Measurements from ENCODE around the gene GNB1.
"Not testable (repeated sequence)": the region's sequence is repeated elsewhere in the genome, so short reads cannot be mapped to it uniquely, and the experiment has no call there.

The GNB1 gene

DNA sequence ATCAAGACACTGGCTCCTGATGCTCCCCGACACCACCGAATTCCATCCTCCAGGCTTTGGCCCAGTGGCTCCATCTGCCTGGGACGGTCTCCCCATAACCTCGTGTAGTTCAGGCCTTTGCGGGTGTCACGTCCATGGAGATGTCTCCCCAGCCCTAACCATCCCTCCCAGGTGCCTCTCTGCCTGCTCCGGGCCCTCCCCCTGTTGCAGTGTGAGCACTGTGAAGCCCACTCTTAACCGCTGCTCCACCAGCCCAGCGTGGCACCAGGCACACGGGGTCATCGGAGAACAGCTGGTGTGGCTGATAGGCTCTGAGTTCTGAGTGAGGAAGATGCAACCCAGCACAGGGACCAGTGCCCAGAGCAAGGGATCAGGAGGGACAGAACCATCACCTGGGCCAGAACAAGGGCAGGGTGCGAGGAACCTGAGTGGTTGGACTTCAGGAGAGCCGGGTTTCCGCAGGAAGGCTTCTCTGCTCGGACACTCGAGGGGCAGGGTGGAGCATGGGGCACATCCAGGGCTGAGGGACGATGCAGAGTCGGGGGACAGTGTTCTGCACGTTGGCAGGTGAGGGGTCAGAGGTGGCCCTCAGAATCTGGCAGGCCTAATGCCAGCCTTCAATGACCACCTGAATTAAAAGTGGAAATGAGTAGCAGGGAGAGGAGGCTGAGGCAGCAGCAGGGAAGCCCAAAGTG is 2.6 kb upstream of the GNB1 start:
- H3K4me1 ChIP-seq (ENCODE audit: insufficient read depth, low read length) = peaks cover 22% of the 10 kb centered on the region
- no peak overlapping the region for H3K4me3 ChIP-seq (ENCODE audit: low read length)
- no peak overlapping the region for H3K27ac ChIP-seq (ENCODE audit: low read depth, low read length)
- no peaks in the 10 kb centered on the region for H3K27me3 ChIP-seq (ENCODE audit: insufficient read depth, low read length)
- WGBS = 93% methylated on average over 19 of the region's 19 CpGs
- H3K9ac ChIP-seq (ENCODE audit: low read depth, low read length) = no peak overlapping the region
- no peaks in the 10 kb centered on the region for H3K9me3 ChIP-seq (ENCODE audit: insufficient read depth, low read depth, low read length)
- H3K36me3 ChIP-seq (ENCODE audit: insufficient read depth, low read length) = no peaks in the 10 kb centered on the region

DNA sequence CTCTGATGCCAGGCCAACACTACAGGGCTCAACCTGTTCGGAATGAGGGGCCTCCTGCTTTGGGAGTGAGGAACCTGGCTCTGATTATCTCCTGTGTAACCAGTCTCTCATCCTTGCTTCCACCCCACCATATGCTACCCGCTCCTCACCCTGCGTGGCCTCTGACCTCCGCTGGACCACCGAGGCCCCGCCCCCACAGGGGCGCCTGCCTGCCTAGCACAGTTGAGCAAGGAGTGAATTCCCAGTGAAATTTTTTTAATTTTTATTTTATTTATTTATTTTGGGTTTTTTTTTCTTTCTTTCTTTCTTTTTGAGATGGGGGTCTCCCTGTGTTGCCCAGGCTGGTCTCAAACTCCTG is 1.9 kb upstream of the GNB1 start:
- WGBS = 94% methylated on average over 6 of the region's 7 CpGs
- no peaks in the 10 kb centered on the region for H3K9me3 ChIP-seq (ENCODE audit: insufficient read depth, low read depth, low read length)
- peaks cover 27% of the 10 kb centered on the region for H3K4me1 ChIP-seq (ENCODE audit: insufficient read depth, low read length)
- no peak overlapping the region for H3K4me3 ChIP-seq (ENCODE audit: low read length)
- no peaks in the 10 kb centered on the region for H3K27me3 ChIP-seq (ENCODE audit: insufficient read depth, low read length)
- no peak overlapping the region for H3K9ac ChIP-seq (ENCODE audit: low read depth, low read length)
- no peak overlapping the region for H3K27ac ChIP-seq (ENCODE audit: low read depth, low read length)
- H3K36me3 ChIP-seq (ENCODE audit: insufficient read depth, low read length) = no peaks in the 10 kb centered on the region

DNA sequence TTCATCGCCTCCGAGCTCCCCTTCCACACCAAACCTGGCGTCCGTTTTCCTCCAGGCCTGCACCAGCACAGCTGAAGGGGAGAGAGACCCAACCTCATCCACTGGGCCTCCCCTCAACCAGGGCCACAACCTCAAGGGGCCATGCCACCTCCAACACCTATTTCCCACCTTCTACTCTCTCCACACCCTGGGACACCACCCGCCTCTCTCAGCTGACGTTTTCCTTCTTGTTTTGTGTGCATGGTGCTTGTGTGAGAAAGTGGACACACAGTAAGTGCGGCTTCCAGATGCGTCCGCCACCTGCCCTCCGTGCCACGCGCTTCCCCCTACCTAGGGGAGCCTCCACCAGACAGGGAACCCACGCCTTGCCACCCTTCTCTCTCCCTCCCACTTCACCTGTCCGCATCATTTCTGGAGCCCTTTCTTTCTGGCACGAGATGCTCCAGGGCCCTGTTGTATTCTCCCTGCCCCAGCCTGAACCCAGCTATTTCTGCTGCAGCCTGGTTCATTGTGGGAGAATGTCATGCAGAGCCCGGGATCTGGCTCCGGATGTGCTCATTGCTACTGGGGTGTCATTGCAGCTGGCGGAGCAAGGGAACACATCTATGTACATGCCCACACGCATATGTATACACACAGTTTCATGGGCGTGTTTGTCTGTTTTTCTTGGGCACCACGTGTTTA is 1.3 kb upstream of the GNB1 start:
- H3K9me3 ChIP-seq (ENCODE audit: insufficient read depth, low read depth, low read length) = no peaks in the 10 kb centered on the region
- H3K36me3 ChIP-seq (ENCODE audit: insufficient read depth, low read length) = no peaks in the 10 kb centered on the region
- H3K27ac ChIP-seq (ENCODE audit: low read depth, low read length) = no peak overlapping the region; the same call in 1 of the 2 replicates
- peak overlapping the region; percentile 98 for H3K4me3 ChIP-seq (ENCODE audit: low read length)
- H3K4me1 ChIP-seq (ENCODE audit: insufficient read depth, low read length) = peaks cover 27% of the 10 kb centered on the region
- WGBS = 89% methylated on average over 19 of the region's 21 CpGs
- H3K9ac ChIP-seq (ENCODE audit: low read depth, low read length) = no peak overlapping the region
- no peaks in the 10 kb centered on the region for H3K27me3 ChIP-seq (ENCODE audit: insufficient read depth, low read length)

DNA sequence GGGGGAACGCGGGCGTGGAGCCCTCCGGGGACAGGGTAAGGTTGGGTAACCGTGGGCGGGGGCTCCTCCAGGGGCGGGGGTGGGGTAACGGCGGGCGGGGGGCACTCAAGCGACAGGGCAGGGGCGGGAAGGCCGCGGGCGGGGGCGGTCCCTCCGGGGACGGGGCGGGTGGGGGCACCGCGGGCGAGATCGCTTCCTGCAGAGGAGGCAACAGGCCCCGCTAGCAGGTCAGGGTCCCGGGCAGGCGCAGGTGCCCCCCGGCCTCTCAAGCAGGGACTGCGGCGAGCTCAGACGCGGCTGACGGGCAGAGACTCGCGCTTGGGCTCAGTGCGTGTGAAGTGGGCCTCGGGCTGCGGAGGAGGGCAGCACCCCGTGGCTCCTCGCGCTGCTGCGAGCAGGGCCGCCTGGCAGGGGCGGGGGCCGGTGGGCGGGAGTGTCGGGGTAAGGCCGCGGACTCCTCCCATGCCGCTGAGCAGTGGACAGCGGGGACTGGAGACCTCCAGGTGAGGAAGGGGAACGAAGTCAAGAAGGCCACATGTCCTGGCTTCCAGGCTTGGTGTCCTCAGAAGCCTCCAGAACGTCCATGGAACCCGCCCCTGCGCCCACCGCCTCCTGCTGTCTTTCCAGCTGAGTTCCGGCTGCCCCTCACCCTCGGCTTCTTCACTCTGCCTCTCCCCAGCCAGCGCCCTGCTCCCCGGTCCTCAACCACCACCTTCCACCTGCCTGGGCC is 627 bp upstream of the GNB1 start:
- H3K27ac ChIP-seq (ENCODE audit: low read depth, low read length) = peak overlapping the region; percentile 62; the same call in 1 of the 2 replicates
- no peaks in the 10 kb centered on the region for H3K27me3 ChIP-seq (ENCODE audit: insufficient read depth, low read length)
- peak overlapping the region; percentile 98 for H3K4me3 ChIP-seq (ENCODE audit: low read length)
- peaks cover 27% of the 10 kb centered on the region for H3K4me1 ChIP-seq (ENCODE audit: insufficient read depth, low read length)
- H3K36me3 ChIP-seq (ENCODE audit: insufficient read depth, low read length) = no peaks in the 10 kb centered on the region
- H3K9me3 ChIP-seq (ENCODE audit: insufficient read depth, low read depth, low read length) = no peaks in the 10 kb centered on the region
- peak overlapping the region; percentile 69 for H3K9ac ChIP-seq (ENCODE audit: low read depth, low read length)
- WGBS = 7% methylated on average over 54 of the region's 59 CpGs

DNA sequence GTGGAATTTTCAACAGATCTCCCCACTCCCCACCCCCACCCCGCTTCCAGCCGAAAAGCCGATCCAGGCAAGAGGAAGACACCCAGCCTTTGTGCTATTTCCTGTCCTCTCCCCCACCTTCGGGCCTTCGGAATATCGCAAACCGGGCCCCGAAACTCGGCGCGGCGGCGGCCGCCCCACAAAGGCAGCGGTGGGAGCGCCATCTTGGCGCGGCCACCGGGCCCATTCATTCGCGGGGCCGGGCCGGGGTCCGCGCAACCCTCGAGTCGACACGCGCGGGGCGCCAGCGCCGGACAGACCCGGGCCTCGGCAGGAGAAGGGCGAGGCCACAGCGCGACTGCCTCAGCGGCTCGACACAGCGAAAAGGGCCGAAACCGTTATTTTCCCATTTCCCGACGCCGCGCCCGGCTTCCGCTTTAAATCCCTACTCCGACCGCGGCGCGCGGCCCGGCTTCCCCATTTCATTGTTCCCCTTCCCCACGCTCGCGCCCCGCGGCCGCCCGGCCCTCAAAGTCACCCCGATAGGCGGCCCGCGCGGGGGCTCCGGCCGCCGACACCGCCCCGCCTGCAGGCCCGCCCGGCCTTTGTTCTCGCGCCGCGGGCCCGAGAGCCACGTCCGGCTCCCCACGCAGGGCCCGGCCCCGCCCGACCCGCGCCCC is 911 bp downstream of the GNB1 start:
- Histone ChIP-seq H3K9me3 (ENCODE audit: insufficient read depth, low read depth, low read length) (no peaks in the 10 kb centered on the region), H3K36me3 (ENCODE audit: insufficient read depth, low read length) (no peaks in the 10 kb centered on the region), H3K4me1 (ENCODE audit: insufficient read depth, low read length) (peaks cover 24% of the 10 kb centered on the region), H3K27ac (ENCODE audit: low read depth, low read length) (peak overlapping the region; percentile 91), H3K4me3 (ENCODE audit: low read length) (peak overlapping the region; percentile 98), H3K9ac (ENCODE audit: low read depth, low read length) (peak overlapping the region; percentile 99), H3K27me3 (ENCODE audit: insufficient read depth, low read length) (no peaks in the 10 kb centered on the region)
- under 1% methylated on average over 88 of the region's 88 CpGs for WGBS

DNA sequence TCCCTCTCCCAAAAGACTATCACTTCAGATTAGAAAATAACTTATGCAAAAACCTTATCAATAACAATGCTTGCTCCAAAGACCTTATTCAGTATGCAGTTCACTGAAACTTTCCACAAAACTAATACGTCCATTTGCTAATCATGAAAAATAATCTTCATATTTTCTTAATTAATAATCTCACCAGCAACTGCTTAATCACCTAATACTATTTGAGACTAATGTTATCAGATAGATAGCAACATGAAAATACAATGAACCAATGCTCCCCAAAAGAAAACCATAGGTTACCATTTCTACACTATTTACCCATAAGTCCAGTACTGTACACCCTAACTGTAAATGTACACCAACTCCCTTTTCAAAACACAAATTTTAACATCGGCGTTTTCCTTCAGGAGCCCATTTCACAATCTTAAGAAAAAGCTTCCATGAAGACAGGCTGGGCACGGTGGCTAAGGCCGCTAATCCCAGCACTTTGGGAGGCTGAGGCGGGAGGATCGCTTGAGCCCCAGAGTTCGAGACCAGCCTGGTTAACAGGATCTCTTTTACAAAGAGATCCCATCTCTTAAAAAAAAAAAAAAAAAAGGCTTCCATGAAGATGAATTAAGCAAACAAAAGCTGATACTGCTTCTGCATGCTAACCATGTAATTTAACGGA is 1.7 kb downstream of the GNB1 start:
- H3K9ac ChIP-seq (ENCODE audit: low read depth, low read length) = peak overlapping the region; percentile 99
- H3K27ac ChIP-seq (ENCODE audit: low read depth, low read length) = peak overlapping the region; percentile 91
- H3K27me3 ChIP-seq (ENCODE audit: insufficient read depth, low read length) = no peaks in the 10 kb centered on the region
- H3K36me3 ChIP-seq (ENCODE audit: insufficient read depth, low read length) = peaks cover 3% of the 10 kb centered on the region; the same call in 1 of the 2 replicates
- peaks cover 17% of the 10 kb centered on the region for H3K4me1 ChIP-seq (ENCODE audit: insufficient read depth, low read length)
- 28% methylated on average over 9 of the region's 9 CpGs for WGBS
- peak overlapping the region; percentile 98 for H3K4me3 ChIP-seq (ENCODE audit: low read length)
- no peaks in the 10 kb centered on the region for H3K9me3 ChIP-seq (ENCODE audit: insufficient read depth, low read depth, low read length)

DNA sequence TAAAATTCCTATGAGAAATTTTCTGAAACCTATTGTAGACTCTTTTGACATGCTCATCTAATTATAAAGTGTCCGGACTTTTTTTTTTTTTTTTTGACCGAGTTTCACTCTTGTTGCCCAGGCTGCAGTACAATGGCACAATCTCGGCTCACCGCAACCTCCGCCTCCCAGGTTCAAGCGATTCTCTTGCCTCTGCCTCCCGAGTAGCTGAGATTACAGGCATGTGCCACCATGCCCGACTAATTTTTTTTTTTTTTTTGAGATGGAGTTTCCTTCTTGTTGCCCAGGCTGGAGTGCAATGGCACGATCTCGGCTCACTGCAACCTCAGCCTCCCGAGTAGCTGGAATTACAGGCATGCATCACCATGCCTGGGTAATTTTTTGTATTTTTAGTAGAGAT is 7.0 kb downstream of the GNB1 start:
- H3K9ac ChIP-seq (ENCODE audit: low read depth, low read length); H3K9me3 ChIP-seq (ENCODE audit: insufficient read depth, low read depth, low read length); H3K4me3 ChIP-seq (ENCODE audit: low read length); H3K27ac ChIP-seq (ENCODE audit: low read depth, low read length); H3K27me3 ChIP-seq (ENCODE audit: insufficient read depth, low read length); H3K36me3 ChIP-seq (ENCODE audit: insufficient read depth, low read length): not testable (repeated sequence)
- WGBS = 90% methylated on average over 11 of the region's 11 CpGs
- peaks cover 15% of the 10 kb centered on the region for H3K4me1 ChIP-seq (ENCODE audit: insufficient read depth, low read length)

DNA sequence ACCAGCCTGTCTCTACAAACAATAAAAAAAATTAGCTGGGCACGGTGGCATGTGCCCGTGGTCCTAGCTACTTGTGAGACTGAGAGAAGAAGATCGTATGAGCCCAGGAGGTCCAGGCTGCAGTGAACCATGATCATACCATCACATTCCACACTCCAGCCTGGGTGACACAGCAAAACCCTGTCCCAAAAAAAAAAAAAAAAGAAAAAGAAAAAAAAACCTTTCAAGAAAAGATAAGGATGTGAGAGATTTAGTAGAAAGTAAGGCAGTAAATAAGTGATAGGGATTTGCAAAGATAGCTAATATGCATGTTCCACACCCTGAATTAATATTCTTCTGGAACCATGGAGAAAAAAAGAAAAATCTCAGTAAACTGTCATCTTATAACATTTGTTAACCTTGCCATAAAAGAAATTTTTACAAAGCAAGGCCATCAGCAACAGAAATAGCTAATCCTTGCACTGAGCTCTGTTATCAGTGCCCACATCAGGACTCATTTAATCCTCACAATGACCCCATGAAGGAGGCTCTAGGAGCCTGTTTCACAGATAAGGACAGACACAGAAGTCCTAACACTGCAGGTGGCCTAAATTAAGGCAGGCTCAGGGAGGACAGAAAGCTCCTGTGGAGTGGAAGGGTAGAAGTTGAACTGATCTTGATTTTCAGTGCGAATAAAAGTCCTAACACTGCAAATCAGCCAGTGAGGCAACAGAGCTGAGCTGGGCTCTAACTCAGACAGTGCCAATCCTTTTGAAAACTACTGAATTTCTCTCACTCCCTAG is 7.6 kb downstream of the GNB1 start:
- no peak overlapping the region for H3K9ac ChIP-seq (ENCODE audit: low read depth, low read length)
- H3K27me3 ChIP-seq (ENCODE audit: insufficient read depth, low read length) = no peaks in the 10 kb centered on the region
- peak overlapping the region; percentile 34; the same call in 1 of the 2 replicates for H3K27ac ChIP-seq (ENCODE audit: low read depth, low read length)
- 92% methylated on average over 4 of the region's 4 CpGs for WGBS
- no peaks in the 10 kb centered on the region for H3K9me3 ChIP-seq (ENCODE audit: insufficient read depth, low read depth, low read length)
- H3K4me3 ChIP-seq (ENCODE audit: low read length) = no peak overlapping the region
- H3K36me3 ChIP-seq (ENCODE audit: insufficient read depth, low read length) = peaks cover 7% of the 10 kb centered on the region; the same call in 1 of the 2 replicates
- peaks cover 10% of the 10 kb centered on the region; the same call in 1 of the 2 replicates for H3K4me1 ChIP-seq (ENCODE audit: insufficient read depth, low read length)

DNA sequence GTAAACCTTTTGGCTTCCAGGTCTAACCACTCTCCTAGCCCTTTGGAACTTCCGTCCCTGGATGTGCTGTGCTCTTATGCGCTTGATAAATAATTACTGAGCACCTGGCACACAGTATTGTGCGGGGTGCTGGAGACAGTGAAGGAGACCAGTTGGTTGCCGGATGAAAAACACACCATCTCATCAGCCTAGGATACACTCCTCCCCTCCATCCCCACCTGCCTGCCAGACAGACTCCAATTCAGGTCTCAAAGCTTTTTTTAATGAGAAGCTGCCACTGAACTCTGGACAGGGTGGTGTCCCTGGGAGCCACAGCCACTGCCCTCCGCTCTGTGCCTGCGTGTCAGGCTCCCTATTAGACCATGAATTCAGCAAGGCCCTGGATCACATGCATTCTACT is 9.2 kb downstream of the GNB1 start:
- Histone ChIP-seq H3K9ac (ENCODE audit: low read depth, low read length) (no peak overlapping the region), H3K27ac (ENCODE audit: low read depth, low read length) (no peak overlapping the region), H3K4me3 (ENCODE audit: low read length) (no peak overlapping the region), H3K27me3 (ENCODE audit: insufficient read depth, low read length) (no peaks in the 10 kb centered on the region), H3K9me3 (ENCODE audit: insufficient read depth, low read depth, low read length) (no peaks in the 10 kb centered on the region), H3K4me1 (ENCODE audit: insufficient read depth, low read length) (peaks cover 7% of the 10 kb centered on the region; the same call in 1 of the 2 replicates), H3K36me3 (ENCODE audit: insufficient read depth, low read length) (peaks cover 13% of the 10 kb centered on the region)
- 96% methylated on average over 6 of the region's 6 CpGs for WGBS

DNA sequence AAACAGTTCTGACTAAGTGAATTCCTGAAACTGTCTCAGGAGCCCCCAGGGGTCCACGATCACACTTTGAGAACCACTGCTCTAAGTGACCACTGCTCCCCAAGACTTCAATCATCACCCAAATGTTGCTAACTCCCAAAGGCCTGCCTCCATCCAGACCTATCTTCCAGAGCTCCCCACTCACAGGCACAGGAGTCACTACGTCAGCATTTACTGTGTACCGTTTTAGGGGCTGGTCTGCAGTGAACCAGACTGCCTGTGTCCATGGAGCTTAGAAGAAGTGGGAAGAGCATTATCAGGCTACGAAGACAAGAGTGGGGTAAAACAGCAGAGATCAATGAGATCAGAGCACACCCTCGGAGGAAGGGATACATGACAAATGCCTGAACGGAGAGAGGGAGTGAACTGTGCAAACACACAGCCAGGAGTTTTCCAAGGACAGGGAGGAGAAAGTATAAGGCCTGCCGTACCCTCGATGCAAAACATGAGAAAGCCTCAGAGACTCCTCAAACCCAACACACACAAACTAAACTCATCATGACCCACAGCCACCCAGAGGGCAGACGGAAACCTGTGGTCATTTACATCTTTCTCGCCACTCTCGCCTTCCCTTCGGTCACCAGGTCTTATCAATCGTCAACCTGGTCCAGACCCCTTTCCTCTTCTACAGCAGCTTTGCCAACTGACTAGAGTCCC is 10.1 kb downstream of the GNB1 start:
- Histone ChIP-seq H3K9me3 (ENCODE audit: insufficient read depth, low read depth, low read length) (no peaks in the 10 kb centered on the region), H3K27ac (ENCODE audit: low read depth, low read length) (no peak overlapping the region), H3K9ac (ENCODE audit: low read depth, low read length) (no peak overlapping the region), H3K27me3 (ENCODE audit: insufficient read depth, low read length) (no peaks in the 10 kb centered on the region), H3K36me3 (ENCODE audit: insufficient read depth, low read length) (peaks cover 23% of the 10 kb centered on the region), H3K4me1 (ENCODE audit: insufficient read depth, low read length) (peaks cover 7% of the 10 kb centered on the region; the same call in 1 of the 2 replicates), H3K4me3 (ENCODE audit: low read length) (no peak overlapping the region)
- WGBS = 79% methylated on average over 13 of the region's 13 CpGs
